ENCODE results near the gene CFAP410. TPM values are rescaled to one million over a fixed set of nuclear protein-coding genes. Genes with fewer than 3 reads are reported as not detected.

The CFAP410 gene
- total RNA-seq, 1 experiment from 2014 or later, result 19.3 TPM

DNA sequence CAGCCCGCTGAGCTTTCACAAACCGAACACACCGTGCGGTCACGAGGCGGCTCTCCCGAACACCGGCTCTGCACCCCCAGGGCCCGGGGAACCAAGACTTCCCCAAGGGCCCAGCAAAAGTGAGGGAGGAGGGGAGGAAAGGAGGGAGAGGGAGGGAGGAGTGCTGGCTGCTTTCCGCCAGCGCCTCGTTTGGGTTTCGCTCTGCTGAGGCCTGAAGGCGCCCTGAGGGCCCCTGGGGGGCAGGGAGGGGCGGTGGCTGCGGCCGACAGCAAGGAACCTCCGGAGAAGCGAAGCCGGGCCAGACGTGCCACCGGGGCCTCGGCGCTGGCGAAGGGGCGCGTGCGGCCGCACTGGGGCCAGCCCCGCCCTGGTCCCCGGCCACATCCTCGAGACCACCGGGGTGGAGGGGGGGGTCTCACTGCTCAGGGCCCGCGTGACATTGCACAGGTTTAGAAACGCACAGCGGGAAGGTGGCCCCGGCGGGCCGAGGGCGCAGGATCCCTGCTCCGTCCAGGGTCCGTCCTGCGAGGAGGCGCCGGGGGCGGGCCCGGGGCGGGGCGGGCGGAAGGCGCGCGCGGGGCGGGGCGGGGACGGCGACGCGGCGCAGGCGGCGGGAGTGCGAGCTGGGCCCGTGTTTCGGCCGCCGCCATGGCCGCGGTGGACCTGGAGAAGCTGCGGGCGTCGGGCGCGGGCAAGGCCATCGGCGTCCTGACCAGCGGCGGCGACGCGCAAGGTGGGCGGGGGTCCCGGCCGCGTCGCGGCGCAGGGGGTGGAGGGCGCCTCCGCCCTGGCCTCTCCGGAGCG is 39.5 kb downstream of the CFAP410 start, which contains the start of gene PFKL (continued):
- TF ChIP-seq RORB (CRISPR knock-in tag; IDR thresholded peaks at IDR 0.05), result no peak
- TF ChIP-seq, protein P1, sequence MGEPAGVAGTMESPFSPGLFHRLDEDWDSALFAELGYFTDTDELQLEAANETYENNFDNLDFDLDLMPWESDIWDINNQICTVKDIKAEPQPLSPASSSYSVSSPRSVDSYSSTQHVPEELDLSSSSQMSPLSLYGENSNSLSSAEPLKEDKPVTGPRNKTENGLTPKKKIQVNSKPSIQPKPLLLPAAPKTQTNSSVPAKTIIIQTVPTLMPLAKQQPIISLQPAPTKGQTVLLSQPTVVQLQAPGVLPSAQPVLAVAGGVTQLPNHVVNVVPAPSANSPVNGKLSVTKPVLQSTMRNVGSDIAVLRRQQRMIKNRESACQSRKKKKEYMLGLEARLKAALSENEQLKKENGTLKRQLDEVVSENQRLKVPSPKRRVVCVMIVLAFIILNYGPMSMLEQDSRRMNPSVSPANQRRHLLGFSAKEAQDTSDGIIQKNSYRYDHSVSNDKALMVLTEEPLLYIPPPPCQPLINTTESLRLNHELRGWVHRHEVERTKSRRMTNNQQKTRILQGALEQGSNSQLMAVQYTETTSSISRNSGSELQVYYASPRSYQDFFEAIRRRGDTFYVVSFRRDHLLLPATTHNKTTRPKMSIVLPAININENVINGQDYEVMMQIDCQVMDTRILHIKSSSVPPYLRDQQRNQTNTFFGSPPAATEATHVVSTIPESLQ (CRISPR knock-in tag; IDR thresholded peaks at IDR 0.05), result no peak
- TF ChIP-seq, protein P2, sequence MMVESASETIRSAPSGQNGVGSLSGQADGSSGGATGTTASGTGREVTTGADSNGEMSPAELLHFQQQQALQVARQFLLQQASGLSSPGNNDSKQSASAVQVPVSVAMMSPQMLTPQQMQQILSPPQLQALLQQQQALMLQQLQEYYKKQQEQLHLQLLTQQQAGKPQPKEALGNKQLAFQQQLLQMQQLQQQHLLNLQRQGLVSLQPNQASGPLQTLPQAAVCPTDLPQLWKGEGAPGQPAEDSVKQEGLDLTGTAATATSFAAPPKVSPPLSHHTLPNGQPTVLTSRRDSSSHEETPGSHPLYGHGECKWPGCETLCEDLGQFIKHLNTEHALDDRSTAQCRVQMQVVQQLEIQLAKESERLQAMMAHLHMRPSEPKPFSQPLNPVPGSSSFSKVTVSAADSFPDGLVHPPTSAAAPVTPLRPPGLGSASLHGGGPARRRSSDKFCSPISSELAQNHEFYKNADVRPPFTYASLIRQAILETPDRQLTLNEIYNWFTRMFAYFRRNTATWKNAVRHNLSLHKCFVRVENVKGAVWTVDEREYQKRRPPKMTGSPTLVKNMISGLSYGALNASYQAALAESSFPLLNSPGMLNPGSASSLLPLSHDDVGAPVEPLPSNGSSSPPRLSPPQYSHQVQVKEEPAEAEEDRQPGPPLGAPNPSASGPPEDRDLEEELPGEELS (CRISPR knock-in tag; IDR thresholded peaks at IDR 0.05), result no peak
- TF ChIP-seq, protein P3, sequence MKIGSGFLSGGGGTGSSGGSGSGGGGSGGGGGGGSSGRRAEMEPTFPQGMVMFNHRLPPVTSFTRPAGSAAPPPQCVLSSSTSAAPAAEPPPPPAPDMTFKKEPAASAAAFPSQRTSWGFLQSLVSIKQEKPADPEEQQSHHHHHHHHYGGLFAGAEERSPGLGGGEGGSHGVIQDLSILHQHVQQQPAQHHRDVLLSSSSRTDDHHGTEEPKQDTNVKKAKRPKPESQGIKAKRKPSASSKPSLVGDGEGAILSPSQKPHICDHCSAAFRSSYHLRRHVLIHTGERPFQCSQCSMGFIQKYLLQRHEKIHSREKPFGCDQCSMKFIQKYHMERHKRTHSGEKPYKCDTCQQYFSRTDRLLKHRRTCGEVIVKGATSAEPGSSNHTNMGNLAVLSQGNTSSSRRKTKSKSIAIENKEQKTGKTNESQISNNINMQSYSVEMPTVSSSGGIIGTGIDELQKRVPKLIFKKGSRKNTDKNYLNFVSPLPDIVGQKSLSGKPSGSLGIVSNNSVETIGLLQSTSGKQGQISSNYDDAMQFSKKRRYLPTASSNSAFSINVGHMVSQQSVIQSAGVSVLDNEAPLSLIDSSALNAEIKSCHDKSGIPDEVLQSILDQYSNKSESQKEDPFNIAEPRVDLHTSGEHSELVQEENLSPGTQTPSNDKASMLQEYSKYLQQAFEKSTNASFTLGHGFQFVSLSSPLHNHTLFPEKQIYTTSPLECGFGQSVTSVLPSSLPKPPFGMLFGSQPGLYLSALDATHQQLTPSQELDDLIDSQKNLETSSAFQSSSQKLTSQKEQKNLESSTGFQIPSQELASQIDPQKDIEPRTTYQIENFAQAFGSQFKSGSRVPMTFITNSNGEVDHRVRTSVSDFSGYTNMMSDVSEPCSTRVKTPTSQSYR (CRISPR knock-in tag; IDR thresholded peaks at IDR 0.05), result no peak
- TF ChIP-seq EMX1 (CRISPR knock-in tag; IDR thresholded peaks at IDR 0.05), result no peak
- TF ChIP-seq, protein P4, sequence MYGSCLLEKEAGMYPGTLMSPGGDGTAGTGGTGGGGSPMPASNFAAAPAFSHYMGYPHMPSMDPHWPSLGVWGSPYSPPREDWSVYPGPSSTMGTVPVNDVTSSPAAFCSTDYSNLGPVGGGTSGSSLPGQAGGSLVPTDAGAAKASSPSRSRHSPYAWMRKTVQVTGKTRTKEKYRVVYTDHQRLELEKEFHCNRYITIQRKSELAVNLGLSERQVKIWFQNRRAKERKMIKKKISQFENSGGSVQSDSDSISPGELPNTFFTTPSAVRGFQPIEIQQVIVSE (CRISPR knock-in tag; IDR thresholded peaks at IDR 0.05; ENCODE audit: borderline replicate concordance), result no peak
- no peak for TF ChIP-seq ZNF423 (CRISPR knock-in tag; IDR thresholded peaks at IDR 0.05)
- no peak for TF ChIP-seq TEAD1 (CRISPR knock-in tag; IDR thresholded peaks at IDR 0.05)
- TF ChIP-seq MXD4 (CRISPR knock-in tag; IDR thresholded peaks at IDR 0.05; ENCODE audit: borderline replicate concordance), result no peak
- TF ChIP-seq, protein P5, sequence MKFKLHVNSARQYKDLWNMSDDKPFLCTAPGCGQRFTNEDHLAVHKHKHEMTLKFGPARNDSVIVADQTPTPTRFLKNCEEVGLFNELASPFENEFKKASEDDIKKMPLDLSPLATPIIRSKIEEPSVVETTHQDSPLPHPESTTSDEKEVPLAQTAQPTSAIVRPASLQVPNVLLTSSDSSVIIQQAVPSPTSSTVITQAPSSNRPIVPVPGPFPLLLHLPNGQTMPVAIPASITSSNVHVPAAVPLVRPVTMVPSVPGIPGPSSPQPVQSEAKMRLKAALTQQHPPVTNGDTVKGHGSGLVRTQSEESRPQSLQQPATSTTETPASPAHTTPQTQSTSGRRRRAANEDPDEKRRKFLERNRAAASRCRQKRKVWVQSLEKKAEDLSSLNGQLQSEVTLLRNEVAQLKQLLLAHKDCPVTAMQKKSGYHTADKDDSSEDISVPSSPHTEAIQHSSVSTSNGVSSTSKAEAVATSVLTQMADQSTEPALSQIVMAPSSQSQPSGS (CRISPR knock-in tag; IDR thresholded peaks at IDR 0.05; ENCODE audit: borderline replicate concordance, low read depth), result no peak
- no peak; the same call in 1 of the 2 replicates for TF ChIP-seq KAT7 (CRISPR knock-in tag; IDR thresholded peaks at IDR 0.05; ENCODE audit: borderline replicate concordance)
- TF ChIP-seq, protein P6, sequence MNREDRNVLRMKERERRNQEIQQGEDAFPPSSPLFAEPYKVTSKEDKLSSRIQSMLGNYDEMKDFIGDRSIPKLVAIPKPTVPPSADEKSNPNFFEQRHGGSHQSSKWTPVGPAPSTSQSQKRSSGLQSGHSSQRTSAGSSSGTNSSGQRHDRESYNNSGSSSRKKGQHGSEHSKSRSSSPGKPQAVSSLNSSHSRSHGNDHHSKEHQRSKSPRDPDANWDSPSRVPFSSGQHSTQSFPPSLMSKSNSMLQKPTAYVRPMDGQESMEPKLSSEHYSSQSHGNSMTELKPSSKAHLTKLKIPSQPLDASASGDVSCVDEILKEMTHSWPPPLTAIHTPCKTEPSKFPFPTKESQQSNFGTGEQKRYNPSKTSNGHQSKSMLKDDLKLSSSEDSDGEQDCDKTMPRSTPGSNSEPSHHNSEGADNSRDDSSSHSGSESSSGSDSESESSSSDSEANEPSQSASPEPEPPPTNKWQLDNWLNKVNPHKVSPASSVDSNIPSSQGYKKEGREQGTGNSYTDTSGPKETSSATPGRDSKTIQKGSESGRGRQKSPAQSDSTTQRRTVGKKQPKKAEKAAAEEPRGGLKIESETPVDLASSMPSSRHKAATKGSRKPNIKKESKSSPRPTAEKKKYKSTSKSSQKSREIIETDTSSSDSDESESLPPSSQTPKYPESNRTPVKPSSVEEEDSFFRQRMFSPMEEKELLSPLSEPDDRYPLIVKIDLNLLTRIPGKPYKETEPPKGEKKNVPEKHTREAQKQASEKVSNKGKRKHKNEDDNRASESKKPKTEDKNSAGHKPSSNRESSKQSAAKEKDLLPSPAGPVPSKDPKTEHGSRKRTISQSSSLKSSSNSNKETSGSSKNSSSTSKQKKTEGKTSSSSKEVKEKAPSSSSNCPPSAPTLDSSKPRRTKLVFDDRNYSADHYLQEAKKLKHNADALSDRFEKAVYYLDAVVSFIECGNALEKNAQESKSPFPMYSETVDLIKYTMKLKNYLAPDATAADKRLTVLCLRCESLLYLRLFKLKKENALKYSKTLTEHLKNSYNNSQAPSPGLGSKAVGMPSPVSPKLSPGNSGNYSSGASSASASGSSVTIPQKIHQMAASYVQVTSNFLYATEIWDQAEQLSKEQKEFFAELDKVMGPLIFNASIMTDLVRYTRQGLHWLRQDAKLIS (CRISPR knock-in tag; IDR thresholded peaks at IDR 0.05; ENCODE audit: borderline replicate concordance), result no peak
- TF ChIP-seq, protein P7, sequence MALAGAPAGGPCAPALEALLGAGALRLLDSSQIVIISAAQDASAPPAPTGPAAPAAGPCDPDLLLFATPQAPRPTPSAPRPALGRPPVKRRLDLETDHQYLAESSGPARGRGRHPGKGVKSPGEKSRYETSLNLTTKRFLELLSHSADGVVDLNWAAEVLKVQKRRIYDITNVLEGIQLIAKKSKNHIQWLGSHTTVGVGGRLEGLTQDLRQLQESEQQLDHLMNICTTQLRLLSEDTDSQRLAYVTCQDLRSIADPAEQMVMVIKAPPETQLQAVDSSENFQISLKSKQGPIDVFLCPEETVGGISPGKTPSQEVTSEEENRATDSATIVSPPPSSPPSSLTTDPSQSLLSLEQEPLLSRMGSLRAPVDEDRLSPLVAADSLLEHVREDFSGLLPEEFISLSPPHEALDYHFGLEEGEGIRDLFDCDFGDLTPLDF (CRISPR knock-in tag; IDR thresholded peaks at IDR 0.05), result no peak
- 0 out of 2 replicates have a peak, but pooled peaks have one; percentile 35 for TF ChIP-seq ATF1 (CRISPR knock-in tag; IDR thresholded peaks at IDR 0.05)
- TF ChIP-seq SP1 (CRISPR knock-in tag; conservative IDR thresholded peaks at IDR 0.05), result peak; percentile 72
- TF ChIP-seq PRRX2 (CRISPR knock-in tag; IDR thresholded peaks at IDR 0.05), result no peak
- no peak for TF ChIP-seq SOX15 (CRISPR knock-in tag; IDR thresholded peaks at IDR 0.05)
- no peak for TF ChIP-seq ZNF232 (CRISPR knock-in tag; IDR thresholded peaks at IDR 0.05)
- TF ChIP-seq, protein P8, sequence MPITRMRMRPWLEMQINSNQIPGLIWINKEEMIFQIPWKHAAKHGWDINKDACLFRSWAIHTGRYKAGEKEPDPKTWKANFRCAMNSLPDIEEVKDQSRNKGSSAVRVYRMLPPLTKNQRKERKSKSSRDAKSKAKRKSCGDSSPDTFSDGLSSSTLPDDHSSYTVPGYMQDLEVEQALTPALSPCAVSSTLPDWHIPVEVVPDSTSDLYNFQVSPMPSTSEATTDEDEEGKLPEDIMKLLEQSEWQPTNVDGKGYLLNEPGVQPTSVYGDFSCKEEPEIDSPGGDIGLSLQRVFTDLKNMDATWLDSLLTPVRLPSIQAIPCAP (CRISPR knock-in tag; IDR thresholded peaks at IDR 0.05), result no peak
- peak; percentile 51; the same call in 1 of the 2 replicates for TF ChIP-seq ZNF263 (CRISPR knock-in tag; IDR thresholded peaks at IDR 0.05; ENCODE audit: low read depth)
- TF ChIP-seq, protein P9, sequence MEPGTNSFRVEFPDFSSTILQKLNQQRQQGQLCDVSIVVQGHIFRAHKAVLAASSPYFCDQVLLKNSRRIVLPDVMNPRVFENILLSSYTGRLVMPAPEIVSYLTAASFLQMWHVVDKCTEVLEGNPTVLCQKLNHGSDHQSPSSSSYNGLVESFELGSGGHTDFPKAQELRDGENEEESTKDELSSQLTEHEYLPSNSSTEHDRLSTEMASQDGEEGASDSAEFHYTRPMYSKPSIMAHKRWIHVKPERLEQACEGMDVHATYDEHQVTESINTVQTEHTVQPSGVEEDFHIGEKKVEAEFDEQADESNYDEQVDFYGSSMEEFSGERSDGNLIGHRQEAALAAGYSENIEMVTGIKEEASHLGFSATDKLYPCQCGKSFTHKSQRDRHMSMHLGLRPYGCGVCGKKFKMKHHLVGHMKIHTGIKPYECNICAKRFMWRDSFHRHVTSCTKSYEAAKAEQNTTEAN (CRISPR knock-in tag; IDR thresholded peaks at IDR 0.05), result peak; percentile 56; the same call in 1 of the 2 replicates
- no peak for TF ChIP-seq GRHL2 (CRISPR knock-in tag; IDR thresholded peaks at IDR 0.05; ENCODE audit: insufficient replicate concordance, severe bottlenecking)
